ENCODE results near the gene SH3BP5. TPM values are rescaled to one million over a fixed set of nuclear protein-coding genes. Genes with fewer than 3 reads are reported as not detected.

Gene SH3BP5
- total RNA-seq, 1 donor from 2014 or later: 7.7 TPM

DNA sequence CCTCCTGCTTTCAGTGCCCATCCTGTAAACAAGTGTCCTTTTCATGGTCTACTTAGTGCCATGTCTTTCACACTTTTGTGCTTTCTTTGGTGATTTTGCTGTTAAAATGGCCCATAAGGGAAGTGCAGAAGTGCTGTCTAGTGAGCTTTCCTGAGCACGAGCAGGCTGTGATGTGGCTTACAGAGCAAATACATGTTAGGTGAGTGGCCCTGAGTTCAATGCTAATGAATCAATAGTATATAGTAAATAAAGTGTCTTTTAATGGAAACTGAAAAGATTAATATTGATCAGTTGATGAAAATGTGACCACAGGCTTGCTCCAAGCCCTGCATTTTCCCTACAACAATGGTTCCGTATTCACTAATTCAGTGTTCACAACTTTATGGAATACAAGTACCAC lies 5.7 kb downstream of the SH3BP5 start:
- no peak for TF ChIP-seq CTCF (conservative IDR thresholded peaks at IDR 0.05; ENCODE audit: low read depth, low read length)
- no peak for DNase-seq (ENCODE audit: low read depth)
- no peak overlapping the region for H3K4me3 ChIP-seq (ENCODE audit: low read depth, low read length)

DNA sequence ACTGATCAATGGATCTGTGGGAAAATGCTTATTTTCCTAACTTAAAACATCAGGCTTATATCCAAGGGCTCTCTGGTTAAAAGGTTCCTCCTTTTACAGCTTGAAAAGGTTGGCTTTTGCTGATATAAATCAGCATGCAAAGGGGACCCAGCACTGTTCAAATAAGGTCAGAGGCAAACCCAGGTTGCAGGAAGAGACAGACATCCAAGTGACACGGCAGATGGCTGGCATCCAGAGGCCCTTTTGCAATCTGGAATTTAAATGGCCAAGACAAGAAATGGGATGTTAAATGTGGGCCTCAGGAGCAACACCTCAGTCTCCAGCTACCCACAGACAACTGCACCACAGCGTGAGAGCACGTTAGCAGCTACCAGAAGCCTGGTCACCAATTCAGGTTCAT lies 6.3 kb downstream of the SH3BP5 start:
- TF ChIP-seq CTCF (conservative IDR thresholded peaks at IDR 0.05; ENCODE audit: low read depth, low read length): no peak
- no peak overlapping the region for H3K4me3 ChIP-seq (ENCODE audit: low read depth, low read length)
- no peak for DNase-seq (ENCODE audit: low read depth)

DNA sequence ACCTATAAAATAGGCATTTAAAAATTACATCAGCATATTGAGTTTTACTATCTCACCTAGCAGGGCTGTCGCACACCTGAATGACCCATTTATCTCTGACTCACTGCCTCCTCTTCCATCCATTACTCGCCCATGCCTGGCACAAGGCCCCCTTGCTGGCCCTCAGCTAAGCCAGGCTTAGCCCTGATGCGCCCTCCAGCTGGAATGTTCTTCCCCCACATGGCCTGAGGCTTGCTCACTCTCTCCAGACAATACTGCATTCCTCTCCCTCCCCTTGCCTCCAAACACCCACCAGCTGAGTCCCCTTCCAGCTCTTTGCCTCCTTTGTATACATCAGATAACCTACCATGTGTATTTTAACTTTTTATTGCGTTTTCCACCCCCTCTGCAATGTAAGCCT lies 7.2 kb downstream of the SH3BP5 start:
- no peak for DNase-seq (ENCODE audit: low read depth)
- TF ChIP-seq CTCF (conservative IDR thresholded peaks at IDR 0.05; ENCODE audit: low read depth, low read length): no peak
- no peak overlapping the region for H3K4me3 ChIP-seq (ENCODE audit: low read depth, low read length)

- DNase-seq (ENCODE audit: low read depth): no peak
- TF ChIP-seq CTCF (conservative IDR thresholded peaks at IDR 0.05; ENCODE audit: low read depth, low read length): no peak
These were observed 8.0 kb downstream of the SH3BP5 start for GRCh38 chr3:15324379-15324808.

GRCh38 chr3:15323063-15323462 lies 9.3 kb downstream of the SH3BP5 start:
- DNase-seq (ENCODE audit: low read depth): no peak
- TF ChIP-seq CTCF (conservative IDR thresholded peaks at IDR 0.05; ENCODE audit: low read depth, low read length): no peak
- no peak overlapping the region for H3K4me3 ChIP-seq (ENCODE audit: low read depth, low read length)

More at GRCh38 chr3:15324379-15324808, 8.0 kb downstream of the SH3BP5 start:
- H3K4me3 ChIP-seq (ENCODE audit: low read depth, low read length): no peak overlapping the region

GRCh38 chr3:15321349-15321748 lies 11.0 kb downstream of the SH3BP5 start:
- DNase-seq (ENCODE audit: low read depth): no peak
- no peak overlapping the region for H3K4me3 ChIP-seq (ENCODE audit: low read depth, low read length)
- TF ChIP-seq CTCF (conservative IDR thresholded peaks at IDR 0.05; ENCODE audit: low read depth, low read length): no peak

- no peak overlapping the region for H3K4me3 ChIP-seq (ENCODE audit: low read depth, low read length)
- DNase-seq (ENCODE audit: low read depth): no peak
- no peak for TF ChIP-seq CTCF (conservative IDR thresholded peaks at IDR 0.05; ENCODE audit: low read depth, low read length)
These were observed 12.8 kb downstream of the SH3BP5 start for GRCh38 chr3:15319575-15319974.

Measured in epithelial cell of proximal tubule (primary cell).